Endothelial cell (in vitro differentiated cells): ENCODE data around the gene NR2F1-AS1. TPM values are rescaled to one million over a fixed set of nuclear protein-coding genes. Genes with fewer than 3 reads are reported as not detected.

Experiments
- DNase-seq: peaks from one replicate; pipeline ENCODE4 v3.0.0; 2021; ENCODE audit warnings: low spot score
- H3K27ac Mint-ChIP-seq: one replicate; pipeline ENCODE4 v1.8.0; 2021; ENCODE audit warnings: mixed read lengths, inconsistent platforms; ENCODE audit not compliant: unreplicated experiment
- H3K27me3 Mint-ChIP-seq: one replicate; pipeline ENCODE4 v1.8.0; 2021; ENCODE audit warnings: mild to moderate bottlenecking, moderate library complexity, mixed read lengths, inconsistent platforms; ENCODE audit not compliant: unreplicated experiment
- H3K36me3 Mint-ChIP-seq: one replicate; pipeline ENCODE4 v1.8.0; 2021; ENCODE audit warnings: mild to moderate bottlenecking, low read depth, mixed read lengths, inconsistent platforms; ENCODE audit not compliant: unreplicated experiment
- H3K4me1 Mint-ChIP-seq: one replicate; pipeline ENCODE4 v1.8.0; 2021; ENCODE audit warnings: mild to moderate bottlenecking, mixed read lengths, inconsistent platforms; ENCODE audit not compliant: unreplicated experiment
- H3K4me3 Mint-ChIP-seq: one replicate; pipeline ENCODE4 v1.8.0; 2021; ENCODE audit warnings: mild to moderate bottlenecking, mixed read lengths, inconsistent platforms; ENCODE audit not compliant: unreplicated experiment
- H3K9me3 Mint-ChIP-seq: one replicate; pipeline ENCODE4 v1.8.0; 2021; ENCODE audit warnings: mixed read lengths, inconsistent platforms; ENCODE audit not compliant: unreplicated experiment
- long read RNA-seq: library from polyadenylated mRNA; unstranded; transcript quantifications from one replicate; pipeline ENCODE4 v2.0.0, GENCODE V29; 2020; ENCODE audit not compliant: unreplicated experiment
- total RNA-seq: library from RNA; stranded (reverse); fragmentation: NEBNext Ultra II Directional; extraction: Animal tissue kit (Norgen Biotek cat#: 25700); gene quantifications from one replicate; pipeline ENCODE4 v1.2.1, GENCODE V29; 2021; ENCODE audit not compliant: unreplicated experiment
- TF ChIP-seq, protein P1 (sequence below): fragments of 200-600 bp; sonication (generic); IDR thresholded peaks from one replicate; pipeline ENCODE4 v1.5.0; 2021; ENCODE audit warnings: antibody characterized with exemption; ENCODE audit not compliant: unreplicated experiment

Gene NR2F1-AS1
- total RNA-seq = 6.4 TPM
- long read RNA-seq = 0 reads

DNA sequence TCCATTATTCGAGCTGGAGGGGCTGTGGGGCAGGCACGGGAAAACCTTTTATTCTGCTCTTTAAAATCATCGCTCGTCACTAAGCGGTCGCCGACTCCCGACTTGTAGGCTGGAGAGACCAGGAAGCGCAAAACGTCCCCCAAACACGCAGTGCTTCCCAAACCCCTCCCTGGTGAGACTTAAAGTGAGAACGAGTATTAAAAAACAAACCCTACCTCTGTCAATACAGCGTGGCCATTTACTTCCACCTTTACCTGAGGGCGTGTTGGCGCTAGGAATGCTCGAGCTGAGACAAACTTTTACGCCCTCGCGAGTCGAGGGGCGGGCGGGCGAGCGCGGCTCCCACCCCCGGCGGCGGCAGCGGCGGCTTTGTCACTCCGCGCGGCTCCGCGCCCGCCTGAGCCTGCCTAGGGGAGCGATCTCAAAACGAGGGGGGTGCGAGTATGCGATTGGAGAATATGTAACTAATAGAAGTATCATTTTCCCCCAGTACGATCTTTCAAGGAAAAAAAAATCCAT, at the start of gene NR2F1-AS1:
NR2F1-AS1 (minus strand) TSS at position 293 of the 519 bp plus-strand sequence.
- no peaks in the 10 kb centered on the region for H3K9me3 Mint-ChIP-seq
- DNase-seq = no peak
- H3K4me1 Mint-ChIP-seq = peaks cover 22% of the 10 kb centered on the region
- peaks cover 25% of the 10 kb centered on the region for H3K27me3 Mint-ChIP-seq
- no peak within 1 kb of the TSS for H3K27ac Mint-ChIP-seq
- TF ChIP-seq, protein P1, sequence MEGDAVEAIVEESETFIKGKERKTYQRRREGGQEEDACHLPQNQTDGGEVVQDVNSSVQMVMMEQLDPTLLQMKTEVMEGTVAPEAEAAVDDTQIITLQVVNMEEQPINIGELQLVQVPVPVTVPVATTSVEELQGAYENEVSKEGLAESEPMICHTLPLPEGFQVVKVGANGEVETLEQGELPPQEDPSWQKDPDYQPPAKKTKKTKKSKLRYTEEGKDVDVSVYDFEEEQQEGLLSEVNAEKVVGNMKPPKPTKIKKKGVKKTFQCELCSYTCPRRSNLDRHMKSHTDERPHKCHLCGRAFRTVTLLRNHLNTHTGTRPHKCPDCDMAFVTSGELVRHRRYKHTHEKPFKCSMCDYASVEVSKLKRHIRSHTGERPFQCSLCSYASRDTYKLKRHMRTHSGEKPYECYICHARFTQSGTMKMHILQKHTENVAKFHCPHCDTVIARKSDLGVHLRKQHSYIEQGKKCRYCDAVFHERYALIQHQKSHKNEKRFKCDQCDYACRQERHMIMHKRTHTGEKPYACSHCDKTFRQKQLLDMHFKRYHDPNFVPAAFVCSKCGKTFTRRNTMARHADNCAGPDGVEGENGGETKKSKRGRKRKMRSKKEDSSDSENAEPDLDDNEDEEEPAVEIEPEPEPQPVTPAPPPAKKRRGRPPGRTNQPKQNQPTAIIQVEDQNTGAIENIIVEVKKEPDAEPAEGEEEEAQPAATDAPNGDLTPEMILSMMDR = no peak
- H3K4me3 Mint-ChIP-seq = peak within 1 kb of the TSS; percentile 75
- peaks cover 5% of the 10 kb centered on the region for H3K36me3 Mint-ChIP-seq

DNA sequence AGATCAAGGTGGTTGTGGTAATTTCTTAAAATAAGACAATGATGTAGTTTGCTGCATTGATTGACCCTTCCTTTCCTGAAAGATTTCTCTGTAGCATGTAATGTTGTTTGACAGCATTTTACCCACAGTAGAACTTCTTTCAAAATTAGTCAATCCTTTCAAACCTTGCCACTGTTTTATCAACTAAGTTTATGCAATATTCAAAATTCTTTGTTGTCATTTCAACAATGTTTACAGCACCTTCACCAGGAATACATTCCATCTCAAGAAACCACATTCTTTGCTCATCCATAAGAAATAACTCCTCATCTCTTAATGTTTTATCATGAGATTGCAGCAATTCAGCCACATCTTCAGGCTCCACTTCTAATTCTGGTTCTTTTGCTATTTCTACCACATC, 45.8 kb upstream of the NR2F1-AS1 start:
- Mint-ChIP-seq H3K27me3 (peaks cover 2% of the 10 kb centered on the region), H3K4me3 (no peak overlapping the region), H3K27ac (no peak overlapping the region), H3K9me3 (no peaks in the 10 kb centered on the region), H3K36me3 (no peaks in the 10 kb centered on the region), H3K4me1 (peaks cover under 1% of the 10 kb centered on the region)
- DNase-seq = no peak
- TF ChIP-seq, protein P1 = no peak

DNA sequence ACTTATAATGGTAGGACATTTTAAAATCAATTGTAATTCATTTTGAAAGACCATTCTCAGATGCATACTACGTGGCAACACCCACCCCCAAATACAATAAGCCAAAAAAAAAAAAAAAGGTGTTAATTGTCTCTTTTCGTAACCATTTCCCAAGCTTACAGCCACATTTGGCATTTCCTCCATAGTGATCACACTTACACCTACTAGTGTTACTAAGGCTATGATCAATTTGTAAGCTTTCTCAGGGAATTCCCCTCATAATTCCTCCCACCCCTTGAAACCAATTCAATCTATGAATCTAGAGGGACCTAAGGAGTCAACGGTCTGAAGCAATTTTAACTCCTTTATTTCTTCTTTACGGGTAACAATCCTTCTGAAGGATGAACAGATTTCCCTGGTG, 42.1 kb upstream of the NR2F1-AS1 start:
- Mint-ChIP-seq H3K27me3 (peaks cover 15% of the 10 kb centered on the region), H3K9me3 (no peaks in the 10 kb centered on the region), H3K4me3 (no peak overlapping the region), H3K27ac (no peak overlapping the region), H3K4me1 (peaks cover 7% of the 10 kb centered on the region), H3K36me3 (no peaks in the 10 kb centered on the region)
- TF ChIP-seq, protein P1 = no peak
- no peak for DNase-seq

DNA sequence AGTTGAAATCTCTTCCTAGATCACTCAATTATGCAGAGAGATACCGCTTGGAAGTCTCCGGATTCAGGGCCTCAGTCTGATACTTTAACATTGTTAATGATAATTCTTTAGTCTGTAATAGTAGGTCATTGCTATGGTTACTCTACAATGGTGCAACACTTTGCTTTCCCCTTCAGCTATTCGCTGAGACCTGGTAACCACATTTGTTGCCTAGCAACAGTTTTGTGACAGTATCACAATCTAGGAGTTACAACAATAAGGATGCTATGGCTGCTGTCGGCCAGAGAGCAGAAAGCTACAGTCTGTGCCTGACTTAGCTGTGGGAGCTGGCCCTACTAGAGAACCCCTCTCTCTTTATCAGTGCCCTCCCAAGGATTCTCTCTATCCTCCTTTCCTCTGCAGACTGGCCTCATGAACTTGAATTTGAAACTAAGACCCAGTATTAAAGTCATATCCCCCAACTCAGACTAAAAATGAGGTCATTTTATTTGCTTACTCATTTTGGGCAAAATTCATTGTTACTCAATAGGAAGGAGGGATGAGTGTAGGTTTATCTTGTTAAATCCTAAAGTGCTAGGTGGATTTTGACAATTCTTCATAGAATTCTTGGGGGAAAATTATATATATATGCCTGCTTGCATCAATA, 41.3 kb upstream of the NR2F1-AS1 start:
- Mint-ChIP-seq H3K9me3 (no peaks in the 10 kb centered on the region), H3K36me3 (no peaks in the 10 kb centered on the region), H3K27ac (peak overlapping the region; percentile 67), H3K4me3 (peak overlapping the region; percentile 44), H3K4me1 (peaks cover 7% of the 10 kb centered on the region), H3K27me3 (peaks cover 15% of the 10 kb centered on the region)
- DNase-seq = no peak
- TF ChIP-seq, protein P1 = no peak

DNA sequence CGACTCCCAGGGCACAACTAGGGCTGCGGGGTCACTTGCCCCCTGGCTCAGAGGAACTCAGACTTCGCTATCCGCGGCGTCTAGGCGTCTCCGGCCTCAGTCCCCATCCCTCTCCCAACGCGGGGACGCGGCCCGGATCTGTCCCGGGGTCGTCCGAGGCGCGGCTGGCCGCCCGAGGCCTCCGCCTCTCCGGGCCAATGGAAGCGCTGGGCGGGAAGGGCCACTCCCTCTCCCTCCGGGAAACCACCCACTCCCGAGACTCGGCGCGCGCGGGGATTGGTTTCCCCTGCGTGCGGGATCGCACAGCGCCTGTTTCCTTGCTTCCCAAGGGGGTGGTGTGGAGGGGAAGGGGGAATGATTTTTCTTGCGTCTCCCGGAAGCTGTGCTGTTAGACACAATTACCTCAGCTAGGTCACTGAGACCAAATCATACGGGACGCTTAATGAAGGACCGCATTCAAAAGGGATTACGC, 40.3 kb upstream of the NR2F1-AS1 start:
- TF ChIP-seq, protein P1 = no peak
- Mint-ChIP-seq H3K4me1 (peaks cover 7% of the 10 kb centered on the region), H3K27me3 (peaks cover 19% of the 10 kb centered on the region), H3K4me3 (peak overlapping the region; percentile 44), H3K9me3 (no peaks in the 10 kb centered on the region), H3K36me3 (no peaks in the 10 kb centered on the region), H3K27ac (peak overlapping the region; percentile 92)
- DNase-seq = peak; percentile 73
